Trophoblast cell (in vitro differentiated cells and primary cell): ENCODE data around the gene IQCM. TPM values are rescaled to one million over a fixed set of nuclear protein-coding genes. Genes with fewer than 3 reads are reported as not detected.

ENCODE experiments used
- DNase-seq, 2 donors: peaks; one replicate each; pipeline ENCODE4 v3.0.0-alpha.2; 2016
- H2AFZ ChIP-seq: 2 replicates; pipeline ENCODE4 v1.6.1; 2013; ENCODE audit warnings: low read length, moderate library complexity, mild to moderate bottlenecking; ENCODE audit not compliant: insufficient read depth, poor library complexity
- H2AK5ac ChIP-seq: 2 replicates; pipeline ENCODE4 v1.6.1; 2013; ENCODE audit warnings: mild to moderate bottlenecking, low read length
- H2BK120ac ChIP-seq: 2 replicates; pipeline ENCODE4 v1.6.1; 2013; ENCODE audit warnings: low read length, mild to moderate bottlenecking, moderate library complexity; ENCODE audit not compliant: insufficient read depth, poor library complexity
- H2BK12ac ChIP-seq: 2 replicates; pipeline ENCODE4 v1.6.1; 2013; ENCODE audit warnings: mild to moderate bottlenecking, low read length, moderate library complexity
- H2BK5ac ChIP-seq: 2 replicates; pipeline ENCODE4 v1.6.1; 2013; ENCODE audit warnings: low read length, low read depth, moderate library complexity, mild to moderate bottlenecking; ENCODE audit not compliant: poor library complexity
- H3K14ac ChIP-seq: 2 replicates; pipeline ENCODE4 v1.6.1; 2013; ENCODE audit warnings: mild to moderate bottlenecking, low read length
- H3K18ac ChIP-seq: 2 replicates; pipeline ENCODE4 v1.6.1; 2013; ENCODE audit warnings: mild to moderate bottlenecking, low read length
- H3K23ac ChIP-seq: 2 replicates; pipeline ENCODE4 v1.6.1; 2013; ENCODE audit warnings: low read length
- H3K27ac ChIP-seq: 2 replicates; pipeline ENCODE4 v1.5.1; 2013; ENCODE audit warnings: low read depth, mild to moderate bottlenecking, inconsistent platforms, low read length, moderate library complexity
- H3K27me3 ChIP-seq: 2 replicates; pipeline ENCODE4 v1.6.1; 2013; ENCODE audit warnings: inconsistent platforms, mild to moderate bottlenecking, low read length, moderate library complexity; ENCODE audit not compliant: insufficient read depth
- H3K36me3 ChIP-seq, 2 experiments: 1 replicate in 1 of 2; 2 replicates in 1 of 2; pipeline ENCODE4 v1.6.1; 2013; ENCODE audit warnings: low read length in 2 of 2, mild to moderate bottlenecking in 2 of 2, moderate library complexity in 1 of 2; ENCODE audit not compliant: insufficient read depth in 2 of 2, control insufficient read depth in 1 of 2
- H3K4ac ChIP-seq: 2 replicates; pipeline ENCODE4 v1.6.1; 2013; ENCODE audit warnings: low read depth, mild to moderate bottlenecking, low read length, moderate library complexity
- H3K4me1 ChIP-seq, 2 experiments: 1 replicate in 1 of 2; 2 replicates in 1 of 2; pipeline ENCODE4 v1.6.1; 2013; ENCODE audit warnings: low read length in 2 of 2, mild to moderate bottlenecking in 2 of 2, moderate library complexity in 1 of 2; ENCODE audit not compliant: insufficient read depth in 2 of 2, control insufficient read depth in 1 of 2
- H3K4me2 ChIP-seq: 2 replicates; pipeline ENCODE4 v1.6.1; 2013; ENCODE audit warnings: inconsistent platforms, mild to moderate bottlenecking, low read length, moderate library complexity
- H3K4me3 ChIP-seq: 2 replicates; pipeline ENCODE4 v1.5.1; 2013; ENCODE audit warnings: mild to moderate bottlenecking, low read depth, low read length, inconsistent platforms
- H3K79me1 ChIP-seq: one replicate; pipeline ENCODE4 v1.6.1; 2013; ENCODE audit warnings: low read length
- H3K79me2 ChIP-seq: 2 replicates; pipeline ENCODE4 v1.6.1; 2013; ENCODE audit warnings: low read length, mild to moderate bottlenecking; ENCODE audit not compliant: control insufficient read depth, insufficient read depth, poor library complexity
- H3K9ac ChIP-seq: 2 replicates; pipeline ENCODE4 v1.6.1; 2013; ENCODE audit warnings: mild to moderate bottlenecking, low read length
- H3K9me3 ChIP-seq: 2 replicates; pipeline ENCODE4 v1.6.1; 2013; ENCODE audit warnings: low read depth, mild to moderate bottlenecking, control low read depth, inconsistent platforms, low read length; ENCODE audit not compliant: insufficient read depth
- H4K12ac ChIP-seq: 2 replicates; pipeline ENCODE4 v1.6.1; 2013; ENCODE audit warnings: low read depth, mild to moderate bottlenecking, low read length, moderate library complexity
- H4K8ac ChIP-seq: 2 replicates; pipeline ENCODE4 v1.6.1; 2013; ENCODE audit warnings: low read depth, mild to moderate bottlenecking, low read length, moderate library complexity
- H4K91ac ChIP-seq: one replicate; pipeline ENCODE4 v1.6.1; 2013; ENCODE audit warnings: low read depth, mild to moderate bottlenecking, low read length, moderate library complexity
- WGBS: extraction: QIAGEN DNeasy Blood & Tissue Kit; methylation state at CpG from one replicate; pipeline ENCODE4 v1.1.7; 2013; ENCODE audit warnings: missing lambda C conversion rate; ENCODE audit not compliant: insufficient read length, insufficient coverage; ENCODE audit errors: extremely low coverage; 5-methylcytosine and 5-hydroxymethylcytosine counted together
- polyA plus RNA-seq: library from polyadenylated mRNA; stranded (reverse); fragments of 200-250 nt; gene quantifications from 2 replicates; pipeline ENCODE4 v1.2.3, GENCODE V29; 2013

The IQCM gene, protein sequence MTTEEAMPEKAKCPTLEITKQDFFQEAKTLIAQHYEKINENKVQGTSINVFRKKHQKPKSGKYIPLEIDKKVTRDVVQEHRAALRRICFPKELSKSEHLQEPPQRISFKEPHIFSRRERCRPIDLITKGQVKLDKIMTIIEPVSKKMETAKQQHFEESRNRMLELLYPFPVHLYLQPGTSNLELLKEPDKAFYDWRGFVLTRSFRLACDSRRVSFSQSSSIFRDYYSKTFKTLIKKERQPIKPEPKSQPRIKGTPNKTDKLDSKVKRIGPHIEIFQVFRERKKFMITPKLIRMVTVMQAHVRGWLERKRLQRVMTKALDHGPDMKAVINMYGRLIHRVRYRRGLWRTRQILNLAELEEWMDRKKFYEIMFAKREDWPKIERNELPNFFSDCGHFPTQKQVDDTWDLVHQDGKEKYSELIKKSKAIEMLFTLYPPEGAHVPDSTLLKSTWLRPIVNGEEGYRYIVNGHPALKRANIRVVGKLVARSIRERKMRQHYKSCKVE
- 0.01 TPM in 1 of 2 replicates, not detected in the other for polyA plus RNA-seq

DNA sequence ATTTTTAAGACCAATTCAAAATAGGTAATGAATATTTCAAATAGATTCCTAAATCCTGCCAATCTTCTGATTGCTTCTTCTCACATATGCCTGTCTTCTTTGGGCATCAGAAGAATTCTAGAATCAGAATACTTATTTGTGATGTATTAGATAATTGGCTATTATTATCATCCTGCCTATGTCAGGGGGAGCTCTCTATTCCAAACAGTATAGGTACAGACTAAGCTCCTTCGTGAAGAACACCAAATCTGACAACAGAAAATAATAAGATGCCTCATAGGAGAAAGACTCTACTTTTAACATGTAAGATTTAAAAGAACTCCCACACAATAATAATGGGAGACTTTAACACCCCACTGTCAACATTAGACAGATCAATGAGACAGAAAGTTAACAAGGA lies at the start of gene IQCM:
IQCM (minus strand) TSS at position 101 of the 400 bp plus-strand sequence. CDS start 73,152 bp downstream, outside the sequence.
- no peak within 1 kb of the TSS for H2BK120ac ChIP-seq
- no peak within 1 kb of the TSS for H2BK5ac ChIP-seq
- H4K12ac ChIP-seq = no peak within 1 kb of the TSS
- no peaks in the 10 kb centered on the region for H3K27me3 ChIP-seq
- H3K36me3 ChIP-seq = no peaks in the 10 kb centered on the region
- no peak within 1 kb of the TSS for H3K4me2 ChIP-seq
- H3K4me1 ChIP-seq = no peaks in the 10 kb centered on the region
- no peak within 1 kb of the TSS for H4K8ac ChIP-seq
- no peaks in the 10 kb centered on the region for H3K79me2 ChIP-seq
- H3K4me3 ChIP-seq = no peak within 1 kb of the TSS
- H3K79me1 ChIP-seq = no peaks in the 10 kb centered on the region
- no peak within 1 kb of the TSS for H3K14ac ChIP-seq
- no peak for DNase-seq
- H3K9me3 ChIP-seq = no peaks in the 10 kb centered on the region
- no peak within 1 kb of the TSS for H3K27ac ChIP-seq
- H3K9ac ChIP-seq = no peak within 1 kb of the TSS
- no peak within 1 kb of the TSS for H3K18ac ChIP-seq
- H2AK5ac ChIP-seq = no peak within 1 kb of the TSS
- no peak within 1 kb of the TSS for H4K91ac ChIP-seq
- H3K4ac ChIP-seq = no peak within 1 kb of the TSS
- no peak within 1 kb of the TSS for H2BK12ac ChIP-seq
- H3K23ac ChIP-seq = no peak within 1 kb of the TSS
- H2AFZ ChIP-seq = no peak within 1 kb of the TSS
- no CpG with 5 or more reads among the region's 1 CpG for WGBS

DNA sequence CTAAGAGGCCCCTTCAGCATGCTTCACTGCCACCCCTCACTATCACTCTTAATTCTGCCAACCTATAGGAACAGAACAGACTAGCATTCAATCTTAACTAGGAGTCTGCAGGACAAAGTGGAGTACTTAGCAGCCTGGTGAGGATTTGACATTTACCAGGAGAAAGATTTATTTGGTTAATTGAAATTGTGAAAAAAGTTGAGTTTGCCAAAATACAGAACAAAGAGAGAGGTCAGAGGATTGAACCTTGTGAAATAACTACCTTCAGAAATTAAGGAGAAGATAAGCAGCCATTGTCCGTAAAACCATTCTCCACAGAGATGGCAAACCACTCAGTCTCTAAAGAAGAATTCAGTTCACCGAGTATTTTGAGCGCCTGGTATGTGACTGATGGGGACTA lies 41.8 kb upstream of the IQCM start:
- H3K14ac ChIP-seq = no peak overlapping the region
- no peak overlapping the region for H2AFZ ChIP-seq
- H3K4me2 ChIP-seq = no peak overlapping the region
- H3K18ac ChIP-seq = no peak overlapping the region
- no peak overlapping the region for H2BK120ac ChIP-seq
- no peak overlapping the region for H3K27ac ChIP-seq
- H2AK5ac ChIP-seq = no peak overlapping the region
- no peak overlapping the region for H3K23ac ChIP-seq
- no peak overlapping the region for H4K12ac ChIP-seq
- no peak overlapping the region for H3K9ac ChIP-seq
- H3K79me1 ChIP-seq = no peaks in the 10 kb centered on the region
- DNase-seq = no peak
- H3K27me3 ChIP-seq = no peaks in the 10 kb centered on the region
- H4K8ac ChIP-seq = no peak overlapping the region
- H2BK5ac ChIP-seq = no peak overlapping the region
- H3K4me3 ChIP-seq = no peak overlapping the region
- no peak overlapping the region for H3K4ac ChIP-seq
- no peaks in the 10 kb centered on the region for H3K79me2 ChIP-seq
- H3K36me3 ChIP-seq = no peaks in the 10 kb centered on the region
- no peaks in the 10 kb centered on the region for H3K9me3 ChIP-seq
- no peak overlapping the region for H4K91ac ChIP-seq
- WGBS = no CpG with 5 or more reads among the region's 3 CpGs
- no peaks in the 10 kb centered on the region for H3K4me1 ChIP-seq
- H2BK12ac ChIP-seq = no peak overlapping the region

DNA sequence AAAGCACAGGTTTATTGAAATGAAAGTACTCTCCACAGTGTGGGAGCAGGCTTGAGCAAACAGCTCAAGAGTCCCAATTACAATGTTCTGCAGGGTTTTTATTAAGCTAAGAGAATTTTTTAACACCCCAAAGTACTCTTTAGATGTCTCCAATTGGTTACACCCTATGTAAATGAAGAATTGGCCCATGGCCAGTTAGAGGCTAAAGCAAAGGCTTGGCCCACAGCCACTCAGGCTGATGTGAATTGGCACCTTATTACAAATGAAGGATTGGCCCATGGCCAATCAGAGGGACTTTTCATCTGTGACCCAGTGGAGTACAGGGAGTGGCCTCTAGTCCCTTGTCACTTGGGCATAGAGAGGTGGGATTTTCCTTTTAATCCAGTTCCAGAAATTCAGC lies 30.1 kb upstream of the IQCM start:
- no peak for DNase-seq
- Histone ChIP-seq H3K4me1 (no peaks in the 10 kb centered on the region), H3K18ac (no peak overlapping the region), H3K27me3 (no peaks in the 10 kb centered on the region), H3K9ac (no peak overlapping the region), H3K79me1 (peaks cover 6% of the 10 kb centered on the region), H2BK120ac (no peak overlapping the region), H2AFZ (no peak overlapping the region), H3K79me2 (no peaks in the 10 kb centered on the region), H4K8ac (no peak overlapping the region), H3K27ac (no peak overlapping the region), H2BK5ac (no peak overlapping the region), H3K14ac (no peak overlapping the region), H2AK5ac (no peak overlapping the region), H4K12ac (no peak overlapping the region), H3K23ac (no peak overlapping the region), H3K9me3 (no peaks in the 10 kb centered on the region), H3K4me3 (no peak overlapping the region), H3K4ac (no peak overlapping the region), H4K91ac (no peak overlapping the region), H3K36me3 (no peaks in the 10 kb centered on the region), H3K4me2 (no peak overlapping the region), H2BK12ac (no peak overlapping the region)

DNA sequence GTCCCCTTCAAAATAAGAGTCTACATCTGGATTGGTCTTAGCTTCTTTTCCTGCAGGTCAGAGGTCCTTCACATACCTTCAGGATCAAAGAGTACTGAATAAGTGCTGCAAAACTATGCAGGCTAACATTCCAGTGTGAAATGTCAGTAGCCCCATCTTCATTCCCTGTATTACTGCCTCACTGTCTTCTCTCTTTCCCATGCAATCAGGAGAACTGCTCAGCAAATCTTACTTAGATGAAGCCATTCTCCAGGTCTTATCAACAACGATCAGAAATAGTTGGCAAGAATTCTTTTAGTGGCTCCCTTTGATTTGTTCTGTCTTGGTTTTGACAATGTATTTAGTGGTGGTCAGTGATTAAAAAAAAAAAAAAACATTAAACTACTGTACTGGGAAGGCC lies 26.0 kb upstream of the IQCM start:
- H3K4me3 ChIP-seq = no peak overlapping the region
- no peaks in the 10 kb centered on the region for H3K79me2 ChIP-seq
- no peak overlapping the region for H4K91ac ChIP-seq
- H3K23ac ChIP-seq = no peak overlapping the region
- H3K4me2 ChIP-seq = no peak overlapping the region
- no peak overlapping the region for H4K8ac ChIP-seq
- H3K4me1 ChIP-seq = no peaks in the 10 kb centered on the region
- no peak overlapping the region for H3K18ac ChIP-seq
- H4K12ac ChIP-seq = no peak overlapping the region
- no peaks in the 10 kb centered on the region for H3K9me3 ChIP-seq
- no peak overlapping the region for H2BK5ac ChIP-seq
- H2BK120ac ChIP-seq = no peak overlapping the region
- H3K14ac ChIP-seq = no peak overlapping the region
- H2AK5ac ChIP-seq = no peak overlapping the region
- H2BK12ac ChIP-seq = no peak overlapping the region
- H3K4ac ChIP-seq = no peak overlapping the region
- no CpG with 5 or more reads among the region's 1 CpG for WGBS
- no peak overlapping the region for H3K27ac ChIP-seq
- no peaks in the 10 kb centered on the region for H3K27me3 ChIP-seq
- no peak for DNase-seq
- no peak overlapping the region for H2AFZ ChIP-seq
- H3K79me1 ChIP-seq = peaks cover 6% of the 10 kb centered on the region
- no peaks in the 10 kb centered on the region for H3K36me3 ChIP-seq
- H3K9ac ChIP-seq = no peak overlapping the region
